CD4-positive, alpha-beta T cell treated with Interferon gamma for 1 hour (primary cell): ENCODE measurements around the gene MB21D2.

Experiments
- DNase-seq: peaks from one replicate; pipeline ENCODE4 v3.0.0-alpha.2; 2020

The MB21D2 gene

GRCh38 chr3:192830291-192831110 lies 87.2 kb downstream of the MB21D2 start:
- DNase-seq: no peak

GRCh38 chr3:192827863-192828594 lies 89.6 kb downstream of the MB21D2 start:
- no peak for DNase-seq

- DNase-seq: no peak
Observed at GRCh38 chr3:192827208-192827607, 90.4 kb downstream of the MB21D2 start.

- no peak for DNase-seq
Observed at GRCh38 chr3:192826214-192827006, 91.2 kb downstream of the MB21D2 start.

GRCh38 chr3:192825657-192826200 lies 91.9 kb downstream of the MB21D2 start:
- DNase-seq: no peak

GRCh38 chr3:192825216-192825615 lies 92.4 kb downstream of the MB21D2 start:
- no peak for DNase-seq

GRCh38 chr3:192824313-192824712 lies 93.3 kb downstream of the MB21D2 start:
- DNase-seq: no peak

GRCh38 chr3:192821161-192821560 lies 96.5 kb downstream of the MB21D2 start:
- DNase-seq: no peak

- DNase-seq: no peak
Observed at GRCh38 chr3:192820161-192820560, 97.5 kb downstream of the MB21D2 start.

- DNase-seq: no peak
Observed at GRCh38 chr3:192819001-192819569, 98.6 kb downstream of the MB21D2 start.

- DNase-seq: no peak
Observed at GRCh38 chr3:192818126-192818525, 99.5 kb downstream of the MB21D2 start.

- DNase-seq: no peak
Observed at GRCh38 chr3:192817506-192817905, 100.2 kb downstream of the MB21D2 start.

GRCh38 chr3:192817053-192817452 lies 100.6 kb downstream of the MB21D2 start:
- no peak for DNase-seq

GRCh38 chr3:192816351-192816750 lies 101.3 kb downstream of the MB21D2 start:
- no peak for DNase-seq

- DNase-seq: no peak
Observed at GRCh38 chr3:192812743-192813383, 104.8 kb downstream of the MB21D2 start.

- no peak for DNase-seq
Observed at GRCh38 chr3:192805711-192806110, 111.9 kb downstream of the MB21D2 start.

- DNase-seq: no peak
Observed at GRCh38 chr3:192804502-192804901, 113.2 kb downstream of the MB21D2 start.

GRCh38 chr3:192802957-192803899 lies 114.4 kb downstream of the MB21D2 start:
- DNase-seq: no peak

GRCh38 chr3:192801985-192802384 lies 115.7 kb downstream of the MB21D2 start:
- no peak for DNase-seq

GRCh38 chr3:192799721-192800120 lies 117.9 kb downstream of the MB21D2 start:
- DNase-seq: no peak

GRCh38 chr3:192795021-192795420 lies 122.6 kb downstream of the MB21D2 start:
- no peak for DNase-seq
